Naive B cell (primary cell): ENCODE measurements around the gene THAP7. TPM values are rescaled to one million over a fixed set of nuclear protein-coding genes. Genes with fewer than 3 reads are reported as not detected.
"Not testable (repeated sequence)": the region's sequence is repeated elsewhere in the genome, so short reads cannot be mapped to it uniquely, and the experiment has no call there.

ENCODE experiments used
- ATAC-seq, 2 donors: fragments of 150-1000 bp; cut with Tn5 transposase; 2 replicates each; pipeline ENCODE4 v1.10.0; 2021; ENCODE audit warnings: low read depth in 2 of 2, mild to moderate bottlenecking in 2 of 2, moderate library complexity in 2 of 2
- DNase-seq: peaks from one replicate; pipeline ENCODE4 v3.0.0; 2022
- H3K27ac Mint-ChIP-seq, 6 donors: one replicate each; pipeline ENCODE4 v1.8.0; 2020 to 2022; ENCODE audit warnings: mild to moderate bottlenecking in 6 of 6, mixed read lengths in 6 of 6, moderate library complexity in 5 of 6, inconsistent platforms in 2 of 6
- H3K27me3 Mint-ChIP-seq, 3 donors: one replicate each; pipeline ENCODE4 v1.8.0; 2021 to 2022; ENCODE audit warnings: mixed read lengths in 3 of 3, mild to moderate bottlenecking in 1 of 3
- H3K36me3 Mint-ChIP-seq, 2 donors: one replicate each; pipeline ENCODE4 v1.8.0; 2020 to 2022; ENCODE audit warnings: mixed read lengths in 2 of 2, inconsistent platforms in 1 of 2, mild to moderate bottlenecking in 1 of 2
- H3K4me1 Mint-ChIP-seq, 3 donors: one replicate each; pipeline ENCODE4 v1.8.0; 2020 to 2022; ENCODE audit warnings: mixed read lengths in 3 of 3, inconsistent platforms in 1 of 3, mild to moderate bottlenecking in 1 of 3, moderate library complexity in 1 of 3
- H3K4me3 Mint-ChIP-seq, 8 donors: one replicate each; pipeline ENCODE4 v1.8.0; 2020 to 2022; ENCODE audit warnings: mild to moderate bottlenecking in 8 of 8, mixed read lengths in 8 of 8, moderate library complexity in 8 of 8, inconsistent platforms in 2 of 8
- H3K9me3 Mint-ChIP-seq, 7 donors: one replicate each; pipeline ENCODE4 v1.8.0; 2020 to 2022; ENCODE audit warnings: mixed read lengths in 7 of 7, mild to moderate bottlenecking in 5 of 7, inconsistent platforms in 2 of 7, moderate library complexity in 1 of 7
- polyA plus RNA-seq, 6 donors: library from polyadenylated mRNA; unstranded; fragments of 300-500 nt; fragmentation: Illumina TruSeq; gene quantifications; one replicate each; pipeline ENCODE4 v1.2.3, GENCODE V29; 2021; ENCODE audit warnings: low read depth in 6 of 6

The THAP7 gene
- polyA plus RNA-seq, 6 donors from 2014 or later = 36.6 to 43.6 (median 40.9) TPM

- not testable (repeated sequence) for H3K9me3 Mint-ChIP-seq, DNase-seq, H3K4me3 Mint-ChIP-seq, ATAC-seq, H3K36me3 Mint-ChIP-seq
- Mint-ChIP-seq H3K27me3 (peaks cover 22 to 42% (median 28%) of the 10 kb centered on the region in 3 donors), H3K4me1 (peaks cover 2 to 12% (median 7%) of the 10 kb centered on the region in 3 donors), H3K27ac (peak overlapping the region in 1 of 6 donors; percentile 58)
Measured at GRCh38 chr22:21039158-21039557, 37.2 kb upstream of the THAP7 start.

- peaks cover under 1 to 6% (median 4%) of the 10 kb centered on the region in 3 donors for H3K4me1 Mint-ChIP-seq
- DNase-seq (no peak), ATAC-seq (no peak)
- H3K9me3 Mint-ChIP-seq = no peaks in the 10 kb centered on the region
- no peak overlapping the region for H3K4me3 Mint-ChIP-seq
- H3K27ac Mint-ChIP-seq = no peak overlapping the region
- H3K27me3 Mint-ChIP-seq = peaks cover 21 to 42% (median 24%) of the 10 kb centered on the region in 3 donors
- H3K36me3 Mint-ChIP-seq = no peaks in the 10 kb centered on the region
Measured at GRCh38 chr22:21038405-21038804, 36.5 kb upstream of the THAP7 start.

GRCh38 chr22:21034989-21035388 is 33.1 kb upstream of the THAP7 start:
- Mint-ChIP-seq H3K9me3 (no peaks in the 10 kb centered on the region), H3K4me3 (no peak overlapping the region), H3K4me1 (peaks cover 0 to 8% (median 5%) of the 10 kb centered on the region in 3 donors), H3K36me3 (no peaks in the 10 kb centered on the region), H3K27ac (no peak overlapping the region), H3K27me3 (peaks cover 33 to 53% (median 37%) of the 10 kb centered on the region in 3 donors)
- DNase-seq (no peak), ATAC-seq (no peak)

- ATAC-seq (no peak), DNase-seq (no peak)
- H3K27ac Mint-ChIP-seq = peak overlapping the region in 1 of 6 donors; percentile 48
- H3K36me3 Mint-ChIP-seq = no peaks in the 10 kb centered on the region
- H3K27me3 Mint-ChIP-seq = peaks cover 31 to 60% (median 47%) of the 10 kb centered on the region in 3 donors
- no peak overlapping the region for H3K4me3 Mint-ChIP-seq
- H3K9me3 Mint-ChIP-seq = no peaks in the 10 kb centered on the region
- peaks cover 0 to 8% (median 5%) of the 10 kb centered on the region in 3 donors for H3K4me1 Mint-ChIP-seq
Measured at GRCh38 chr22:21033895-21034294, 32.0 kb upstream of the THAP7 start.

GRCh38 chr22:21032868-21033688 is 31.2 kb upstream of the THAP7 start:
- peaks cover 27 to 57% (median 47%) of the 10 kb centered on the region in 3 donors for H3K27me3 Mint-ChIP-seq
- H3K4me3 Mint-ChIP-seq = peak overlapping the region in 1 of 8 donors; percentile 47
- DNase-seq = no peak
- no peak for ATAC-seq
- no peaks in the 10 kb centered on the region for H3K9me3 Mint-ChIP-seq
- H3K27ac Mint-ChIP-seq = no peak overlapping the region
- H3K4me1 Mint-ChIP-seq = peaks cover 0 to 8% (median 5%) of the 10 kb centered on the region in 3 donors
- H3K36me3 Mint-ChIP-seq = no peaks in the 10 kb centered on the region

- no peaks in the 10 kb centered on the region for H3K9me3 Mint-ChIP-seq
- DNase-seq = no peak
- H3K27me3 Mint-ChIP-seq = peaks cover 24 to 57% (median 47%) of the 10 kb centered on the region in 3 donors
- ATAC-seq = no peak
- peak within 1 kb of the TSS in 3 of 8 donors; percentile 16 to 59 (median 47) for H3K4me3 Mint-ChIP-seq
- H3K4me1 Mint-ChIP-seq = peaks cover 0 to 8% (median 5%) of the 10 kb centered on the region in 3 donors
- H3K36me3 Mint-ChIP-seq = no peaks in the 10 kb centered on the region
- peak within 1 kb of the TSS in 1 of 6 donors; percentile 32 for H3K27ac Mint-ChIP-seq
Measured at GRCh38 chr22:21032037-21032867, 30.3 kb upstream of the THAP7 start, which contains the start of gene SLC7A4. SLC7A4 (minus strand) TSS chr22:21032561; CDS start chr22:21031812, 749 bp downstream.

GRCh38 chr22:21031545-21032036 is 29.7 kb upstream of the THAP7 start:
- peaks cover 24 to 63% (median 47%) of the 10 kb centered on the region in 3 donors for H3K27me3 Mint-ChIP-seq
- no peaks in the 10 kb centered on the region for H3K36me3 Mint-ChIP-seq
- ATAC-seq = no peak
- peak overlapping the region in 1 of 8 donors; percentile 16 for H3K4me3 Mint-ChIP-seq
- peaks cover 0 to 8% (median 5%) of the 10 kb centered on the region in 3 donors for H3K4me1 Mint-ChIP-seq
- H3K9me3 Mint-ChIP-seq = no peaks in the 10 kb centered on the region
- no peak for DNase-seq
- H3K27ac Mint-ChIP-seq = peak overlapping the region in 1 of 6 donors; percentile 32

- ATAC-seq = no peak
- H3K27me3 Mint-ChIP-seq = peaks cover 20 to 63% (median 47%) of the 10 kb centered on the region in 3 donors
- peak overlapping the region in 2 of 8 donors; percentile 16 to 25 for H3K4me3 Mint-ChIP-seq
- no peaks in the 10 kb centered on the region for H3K9me3 Mint-ChIP-seq
- peaks cover 0 to 8% (median 5%) of the 10 kb centered on the region in 3 donors for H3K4me1 Mint-ChIP-seq
- no peaks in the 10 kb centered on the region for H3K36me3 Mint-ChIP-seq
- H3K27ac Mint-ChIP-seq = peak overlapping the region in 1 of 6 donors; percentile 32
- DNase-seq = no peak
Measured at GRCh38 chr22:21030621-21031544, 29.0 kb upstream of the THAP7 start.

- Mint-ChIP-seq H3K4me3 (no peak overlapping the region), H3K36me3 (no peaks in the 10 kb centered on the region), H3K9me3 (no peaks in the 10 kb centered on the region), H3K27me3 (peaks cover 16 to 62% (median 47%) of the 10 kb centered on the region in 3 donors), H3K27ac (peak overlapping the region in 1 of 6 donors; percentile 80), H3K4me1 (peaks cover 0 to 14% (median 9%) of the 10 kb centered on the region in 3 donors)
- ATAC-seq (no peak), DNase-seq (no peak)
Measured at GRCh38 chr22:21030032-21030431, 28.1 kb upstream of the THAP7 start.

GRCh38 chr22:21029486-21030025 is 27.6 kb upstream of the THAP7 start:
- Mint-ChIP-seq H3K27me3 (peaks cover 16 to 57% (median 47%) of the 10 kb centered on the region in 3 donors), H3K9me3 (no peaks in the 10 kb centered on the region), H3K4me1 (peaks cover 0 to 15% (median 11%) of the 10 kb centered on the region in 3 donors), H3K4me3 (no peak overlapping the region), H3K27ac (no peak overlapping the region), H3K36me3 (no peaks in the 10 kb centered on the region)
- DNase-seq = no peak
- ATAC-seq = no peak

- peaks cover 0 to 15% (median 11%) of the 10 kb centered on the region in 3 donors for H3K4me1 Mint-ChIP-seq
- H3K27me3 Mint-ChIP-seq = peaks cover 16 to 49% (median 42%) of the 10 kb centered on the region in 3 donors
- no peaks in the 10 kb centered on the region for H3K36me3 Mint-ChIP-seq
- DNase-seq (no peak), ATAC-seq (no peak)
- H3K9me3 Mint-ChIP-seq = no peaks in the 10 kb centered on the region
- no peak overlapping the region for H3K27ac Mint-ChIP-seq
- H3K4me3 Mint-ChIP-seq = no peak overlapping the region
Measured at GRCh38 chr22:21028277-21029251, 26.6 kb upstream of the THAP7 start.
